K562 (cell line): ENCODE results near the gene OBSCN. TPM values are rescaled to one million over a fixed set of nuclear protein-coding genes. Genes with fewer than 3 reads are reported as not detected.

Experiments used
- ATAC-seq: fragments of 200-7000 bp; cut with Tn5 transposase; 3 replicates; pipeline ENCODE4 v1.9.1; 2020; ENCODE audit warnings: moderate library complexity
- BruUV-seq: library from RNA; stranded (reverse); fragments of 400-500 nt; replicated peaks from 2 replicates; lab custom pipeline; 2021; lab: Mats Ljungman, UMichigan
- CTCF ChIA-PET: fragments of 300-600 bp; formaldehyde crosslinking; extraction: SDS; loops from one replicate; lab custom pipeline; 2021; ENCODE audit warnings: low intra/inter-chr PET ratio; lab: Yijun Ruan, JAX
- POLR2A ChIA-PET: fragments of 300-600, 350-650 bp; sonication (Branson Sonifier 250); formaldehyde crosslinking; extraction: SDS; loops from one replicate; lab custom pipeline; 2021; ENCODE audit warnings: antibody characterized with exemption, inconsistent platforms; lab: Yijun Ruan, JAX
- DNase-seq, 4 experiments: peaks; one replicate each; pipeline versions ENCODE4 v3.0.0 to v3.0.0-alpha.2; 2011 to 2018; ENCODE audit warnings: low spot score in 3 of 4, mixed read lengths in 3 of 4; ENCODE audit errors: extremely low read depth in 1 of 4
- FAIRE-seq: peaks from 2 replicates; lab custom pipeline; 2011; peaks lifted over from hg19 to GRCh38; lab: Jason Lieb, UNC
- H2AFZ ChIP-seq: 2 replicates; pipeline ENCODE4 v1.6.0; 2011; ENCODE audit warnings: low read depth, low read length, control low read depth, inconsistent platforms
- H3K27ac ChIP-seq: fragments of 200-600 bp; 3 replicates; pipeline ENCODE4 v1.8.0; 2011; ENCODE audit warnings: low read depth, mild to moderate bottlenecking, control low read depth, inconsistent platforms, low read length, moderate library complexity, mixed read lengths; ENCODE audit errors: extremely low read depth
- H3K27me3 ChIP-seq, 2 experiments: fragments of 300-600 bp in 1 of 2; 2 replicates in 1 of 2; 3 replicates in 1 of 2; pipeline versions ENCODE4 v1.6.0 to v1.8.0; 2011; ENCODE audit warnings: inconsistent platforms in 2 of 2, low read length in 2 of 2, mild to moderate bottlenecking in 1 of 2, mixed read lengths in 1 of 2, moderate library complexity in 1 of 2; ENCODE audit not compliant: control insufficient read depth in 2 of 2, insufficient read depth in 2 of 2
- H3K36me3 ChIP-seq: fragments of 300-600 bp; 3 replicates; pipeline ENCODE4 v1.8.0; 2011; ENCODE audit warnings: mild to moderate bottlenecking, low read length, inconsistent platforms; ENCODE audit not compliant: control insufficient read depth, insufficient read depth
- H3K4me1 ChIP-seq, 2 experiments: fragments of 200-600 bp in 1 of 2; replicated peaks in 1 of 2; 2 replicates in 1 of 2; 3 replicates in 1 of 2; pipeline versions ENCODE4 v1.5.1 to v1.8.0; 2011; ENCODE audit warnings: inconsistent platforms in 2 of 2, low read length in 2 of 2, mild to moderate bottlenecking in 1 of 2, mixed read lengths in 1 of 2, moderate library complexity in 1 of 2; ENCODE audit not compliant: control insufficient read depth in 2 of 2, insufficient read depth in 2 of 2
- H3K4me2 ChIP-seq: 2 replicates; pipeline ENCODE4 v1.6.1; 2011; ENCODE audit warnings: low read length, control low read depth, inconsistent platforms, mixed read lengths; ENCODE audit not compliant: insufficient read depth
- H3K4me3 ChIP-seq: fragments of 200-600 bp; sonication (generic), shearing (Covaris generic); 2 replicates; pipeline ENCODE4 v1.5.1; 2016; ENCODE audit warnings: control low read depth, inconsistent platforms
- H3K79me2 ChIP-seq: fragments of 200-600 bp; 3 replicates; pipeline ENCODE4 v1.8.0; 2011; ENCODE audit warnings: low read length, inconsistent platforms; ENCODE audit not compliant: control insufficient read depth, insufficient read depth
- H3K9ac ChIP-seq, 2 experiments: 2 replicates each; pipeline versions ENCODE4 v1.6.0 to v1.6.1; 2011; ENCODE audit warnings: low read depth in 2 of 2, low read length in 2 of 2, control low read depth in 1 of 2, inconsistent platforms in 1 of 2, mild to moderate bottlenecking in 1 of 2, mixed read lengths in 1 of 2; ENCODE audit not compliant: insufficient read depth in 1 of 2
- H3K9me1 ChIP-seq: one replicate; pipeline ENCODE4 v1.6.0; 2011; ENCODE audit warnings: inconsistent platforms, mild to moderate bottlenecking, low read length, moderate library complexity; ENCODE audit not compliant: control insufficient read depth, insufficient read depth
- H3K9me3 ChIP-seq: replicated peaks from 2 replicates; pipeline ENCODE4 v1.5.1; 2011; ENCODE audit warnings: low read depth, low read length, inconsistent platforms; ENCODE audit not compliant: control insufficient read depth, insufficient read depth
- H4K20me1 ChIP-seq: replicated peaks from 2 replicates; pipeline ENCODE4 v1.6.1; 2011; ENCODE audit warnings: low read length, inconsistent platforms, mixed read lengths; ENCODE audit not compliant: control insufficient read depth, insufficient read depth
- ATF1 ChIP-seq, 2 experiments: fragments of 450-650 bp in 1 of 2; IDR thresholded peaks; 2 replicates each; pipeline ENCODE4 v1.6.1; 2016; ENCODE audit warnings: missing compliant biosample characterization in 1 of 2, missing genetic modification characterization in 1 of 2
- CREM ChIP-seq: IDR thresholded peaks from 2 replicates; pipeline ENCODE4 v1.6.1; 2014; ENCODE audit warnings: antibody characterized with exemption, low read depth
- NR1H2 ChIP-seq: sonication (generic); formaldehyde crosslinking; IDR thresholded peaks from 2 replicates; pipeline ENCODE4 v1.4.0; 2020; ENCODE audit warnings: mild to moderate bottlenecking, missing genetic modification reagents
- PHF20 ChIP-seq: fragments of 450-650 bp; IDR thresholded peaks from 2 replicates; pipeline ENCODE4 v1.6.1; 2018; ENCODE audit not compliant: partially characterized antibody
- ZNF324 ChIP-seq: fragments of 250-450 bp; sonication (Bioruptor Pico); IDR thresholded peaks from 2 replicates; pipeline ENCODE4 v1.4.0; 2020; ENCODE audit warnings: mild to moderate bottlenecking
- WGBS: fragments of 100-300 bp; shearing (Covaris generic); methylation state at CpG from one replicate; pipeline ENCODE4 v1.1.6; 2016; ENCODE audit warnings: low coverage, mixed read lengths; ENCODE audit not compliant: insufficient coverage; ENCODE audit errors: missing lambda C conversion rate; 5-methylcytosine and 5-hydroxymethylcytosine counted together
- in situ Hi-C: fragments of 300-500 bp; cut with MboI; formaldehyde crosslinking; loops from 4 replicates; pipeline ENCODE4 v1.15.0; 2018; ENCODE audit warnings: inconsistent platforms, mixed read lengths
- intact Hi-C: fragments of 100-400 bp; cut with micrococcal nuclease; formaldehyde crosslinking; loops from 2 replicates; pipeline ENCODE4 v1.14.2; 2022
- polyA plus RNA-seq, 8 experiments: library from polyadenylated mRNA; depleted of rRNA in 4 of 8; stranded (reverse) in 5 of 8; unstranded in 3 of 8; fragments of >200 nt; fragmentation: Nextera tagmentation in 2 of 8; fragmentation: Illumina TruSeq in 1 of 8; extraction: Ambion mirVana in 2 of 8; extraction: Trizol in 1 of 8; gene quantifications; 2 replicates each; pipeline versions ENCODE4 v1.2.1 to v1.2.3, GENCODE V29; 2011 to 2014; ENCODE audit warnings: inconsistent platforms in 1 of 8, missing spikeins in 1 of 8
- total RNA-seq, 7 experiments: library from RNA; depleted of rRNA in 6 of 7; stranded (reverse); fragments of >200 nt in 6 of 7; fragmentation: Illumina TruSeq in 2 of 7; extraction: Trizol in 2 of 7; gene quantifications; 2 replicates each; pipeline versions ENCODE4 v1.2.1 to v1.2.3, GENCODE V29; 2011 to 2021; ENCODE audit warnings: low replicate concordance in 1 of 7

OBSCN gene
- total and polyA plus RNA-seq, 9 of the 15 experiments (the other 6 are each of a cell fraction or from before 2014, with no cell fraction given) = 0.18 to 19.7 (median 3.6) TPM

- Histone ChIP-seq H3K4me3 (no peak overlapping the region), H3K9me3 (no peaks in the 10 kb centered on the region), H4K20me1 (no peaks in the 10 kb centered on the region), H2AFZ (no peak overlapping the region), H3K9ac (no peak overlapping the region; a peak in 1 of 4 replicates), H3K27me3 (no peaks in the 10 kb centered on the region), H3K4me1 (peaks cover 0 to 55% of the 10 kb centered on the region in 2 experiments; a peak in 3 of 5 replicates), H3K36me3 (no peaks in the 10 kb centered on the region), H3K4me2 (no peak overlapping the region), H3K9me1 (no peaks in the 10 kb centered on the region), H3K27ac (no peak overlapping the region), H3K79me2 (no peaks in the 10 kb centered on the region)
- intact Hi-C loops (no loop called here), in situ Hi-C loops (no loop called here)
- POLR2A ChIA-PET = interaction anchor here (0.6 kb wide), 1 partner anchor 12 kb away, joined by 3 read pairs; no protein-coding TSS in a partner anchor
- 75% methylated on average over 17 of the region's 19 CpGs for whole genome bisulfite sequencing
- DNase-seq (peak in 1 of 4 experiments; percentile 37), ATAC-seq (peak; percentile 9), FAIRE-seq (no peak)
- CTCF ChIA-PET = no interaction called here
- BruUV-seq = no TSS peak
- TF ChIP-seq CREM (0 out of 2 replicates have a peak, but pooled peaks have one; percentile 6), NR1H2 (CRISPR knock-in tag) (no peak), ZNF324 (peak; percentile 96), ATF1 (CRISPR knock-in tag; IDR thresholded peaks at IDR 0.05) (no peak), ATF1 (tag; IDR thresholded peaks at IDR 0.05) (0 out of 2 replicates have a peak, but pooled peaks have one; percentile 22), PHF20 (no peak)
Measured at GRCh38 chr1:228358764-228359612, 151.1 kb downstream of the OBSCN start.
